ENCODE measurements around the gene IFNA21.
"Not testable (repeated sequence)": the region's sequence is repeated elsewhere in the genome, so short reads cannot be mapped to it uniquely, and the experiment has no call there.

- not testable (repeated sequence) for TF ChIP-seq YY1 (IDR thresholded peaks at IDR 0.05; ENCODE audit: insufficient read depth, insufficient read length); SUZ12 (IDR thresholded peaks at IDR 0.05; ENCODE audit: extremely low read depth, insufficient read depth, insufficient read length)
Observed at GRCh38 chr9:21207043-21207442, 40.6 kb upstream of the IFNA21 start, which contains the start of gene IFNA10.

Data from NT2/D1 (cell line).